GM15510 (cell line): ENCODE data around the gene UGT1A10.

Source experiments
- POLR2A ChIP-seq: IDR thresholded peaks from 3 replicates; pipeline ENCODE4 v1.6.1; 2011; ENCODE audit warnings: borderline replicate concordance; ENCODE audit not compliant: insufficient read length; ENCODE audit errors: extremely low read depth

Gene UGT1A10

GRCh38 chr2:233799716-233800115 lies 163.5 kb downstream of the UGT1A10 start:
- no peak for TF ChIP-seq POLR2A

DNA sequence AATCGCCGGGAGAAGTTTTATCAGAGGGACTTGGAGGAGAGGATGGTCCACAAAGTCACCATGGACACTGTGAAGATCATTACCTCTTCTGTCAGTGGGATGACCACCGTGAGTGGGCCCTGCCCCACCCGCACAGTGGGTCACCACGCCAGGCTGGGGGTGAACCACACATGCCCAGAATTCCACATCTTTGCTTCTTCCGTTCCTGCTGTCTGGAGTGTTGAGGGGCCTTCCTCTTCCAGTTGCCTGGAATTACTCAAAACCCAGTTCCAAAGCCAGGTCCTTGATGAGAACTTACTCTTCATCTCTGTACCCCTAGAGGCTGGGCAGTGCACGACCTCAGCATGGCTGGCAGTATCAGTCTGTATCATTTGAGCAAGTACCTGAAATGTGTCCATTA lies 164.0 kb downstream of the UGT1A10 start:
- no peak for TF ChIP-seq POLR2A

DNA sequence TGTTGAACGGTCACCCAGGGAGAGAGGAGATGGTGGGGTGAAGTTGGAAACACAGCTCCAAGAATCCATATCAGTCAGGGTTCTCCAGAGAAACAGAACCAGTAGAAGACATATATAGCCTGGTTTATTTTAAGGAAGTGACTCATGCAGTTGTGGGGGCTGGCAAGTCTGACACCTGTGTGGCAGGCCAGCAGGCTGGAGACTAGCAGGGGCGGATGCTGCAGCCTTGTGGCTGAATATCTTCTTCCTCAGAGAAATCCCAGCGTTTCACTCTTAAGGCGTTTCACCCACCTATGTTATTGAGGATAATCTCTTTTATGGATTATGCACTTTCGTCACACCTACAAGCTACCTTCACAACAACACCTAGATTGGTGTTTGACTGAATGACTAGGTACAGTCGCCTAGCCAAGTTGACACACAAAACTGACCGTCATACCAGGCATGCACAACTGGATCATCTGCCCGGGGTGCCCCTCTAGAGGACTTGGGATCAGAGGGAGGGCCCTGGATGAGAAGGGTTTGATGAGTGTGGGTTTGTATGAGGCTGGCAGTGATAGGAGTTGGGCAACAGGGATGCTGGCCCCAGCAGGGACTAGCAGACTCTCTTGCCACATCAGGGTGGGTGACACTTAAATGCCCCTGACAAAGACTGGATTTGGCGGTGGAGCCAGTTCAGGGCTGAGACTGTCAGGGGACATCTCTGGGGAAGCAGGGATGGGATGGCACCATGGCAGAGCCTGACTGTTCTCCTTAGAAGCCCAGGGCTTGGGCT lies 165.3 kb downstream of the UGT1A10 start:
- TF ChIP-seq POLR2A, result no peak

- no peak for TF ChIP-seq POLR2A
Observed at GRCh38 chr2:233802132-233802815, 166.0 kb downstream of the UGT1A10 start.

GRCh38 chr2:233803292-233803911 lies 167.2 kb downstream of the UGT1A10 start:
- no peak for TF ChIP-seq POLR2A

GRCh38 chr2:233803994-233804393 lies 167.7 kb downstream of the UGT1A10 start:
- no peak for TF ChIP-seq POLR2A

DNA sequence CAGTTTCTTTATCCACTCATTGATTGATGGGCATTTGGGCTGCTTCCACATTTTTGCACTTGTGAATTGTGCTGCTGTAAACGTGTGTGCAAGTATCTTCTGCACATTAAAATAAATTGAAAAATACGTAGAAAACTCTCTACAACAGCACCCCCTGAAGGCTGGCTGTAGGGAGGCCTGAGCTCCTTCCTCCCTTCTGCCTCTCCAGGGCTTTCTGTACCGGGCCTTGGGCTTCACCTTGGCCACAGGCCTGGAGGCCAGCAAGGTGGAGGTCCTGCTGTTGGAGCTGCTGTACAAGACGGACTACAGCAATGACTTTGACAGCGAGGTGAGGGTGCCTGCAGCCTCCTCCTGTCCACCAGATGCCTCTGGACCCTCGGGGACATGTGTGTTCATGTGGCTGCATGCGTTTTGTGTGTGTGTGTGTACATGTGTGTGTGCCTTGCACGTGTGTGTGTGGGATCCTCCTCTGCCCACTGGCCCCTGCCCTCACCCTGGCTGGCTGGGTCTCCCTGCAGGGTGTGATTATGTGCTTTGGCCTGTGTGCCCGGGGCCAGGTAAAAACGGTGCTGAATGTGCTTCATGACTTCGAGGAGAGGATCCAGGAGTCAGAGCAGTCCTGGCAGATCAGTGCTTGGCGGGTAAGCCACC lies 171.1 kb downstream of the UGT1A10 start:
- TF ChIP-seq POLR2A, result no peak

DNA sequence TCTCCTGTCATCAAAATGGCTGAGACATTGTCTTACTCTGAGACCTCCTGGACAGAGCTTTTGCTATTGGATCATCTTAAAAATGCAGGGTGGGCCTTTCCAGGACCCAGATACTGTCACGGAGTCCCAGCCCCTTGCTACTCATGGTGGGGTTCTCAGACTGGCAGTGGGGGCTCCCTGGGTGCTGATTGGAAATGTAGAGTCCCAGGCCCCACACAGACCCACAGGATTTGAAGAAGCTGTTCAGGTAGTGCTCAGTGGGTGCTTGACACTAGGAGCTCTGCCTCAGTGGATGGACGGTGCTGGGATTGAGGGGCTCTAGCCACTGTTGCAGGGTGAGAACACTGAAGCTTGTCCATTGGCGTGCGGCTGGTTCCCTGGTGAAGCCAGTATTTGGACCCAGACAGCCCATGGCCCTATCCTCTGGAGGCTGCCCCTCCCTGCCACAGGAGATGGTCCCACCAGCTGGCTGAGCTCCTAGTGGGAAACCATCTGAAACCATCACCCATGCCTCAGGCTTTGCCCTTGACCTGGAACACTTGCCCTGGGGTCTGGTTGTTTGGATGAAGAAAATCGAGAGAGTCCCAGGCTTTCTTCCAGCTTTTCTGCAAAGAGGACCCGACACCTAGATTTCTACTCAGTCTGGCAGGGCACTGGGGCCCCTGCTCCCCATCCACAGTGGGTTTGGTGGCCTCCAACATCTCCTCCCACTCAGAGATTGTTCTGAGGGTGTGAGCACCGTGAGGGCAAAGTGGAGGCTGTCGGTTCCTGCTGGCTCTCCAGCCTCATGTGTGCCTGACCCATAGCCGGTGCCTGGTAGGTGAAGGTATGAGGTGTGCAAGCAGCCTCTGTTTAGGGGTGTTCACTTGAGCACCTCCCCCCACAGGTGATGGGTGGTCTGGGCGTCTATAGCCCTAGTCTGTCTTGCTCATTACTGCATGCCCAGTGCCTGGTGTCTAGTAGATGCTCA lies 172.0 kb downstream of the UGT1A10 start:
- no peak for TF ChIP-seq POLR2A

- no peak for TF ChIP-seq POLR2A
Observed at GRCh38 chr2:233810385-233810784, 174.1 kb downstream of the UGT1A10 start.

GRCh38 chr2:233811087-233811486 lies 174.8 kb downstream of the UGT1A10 start:
- no peak for TF ChIP-seq POLR2A

- TF ChIP-seq POLR2A, result no peak
Observed at GRCh38 chr2:233811732-233812131, 175.5 kb downstream of the UGT1A10 start.

DNA sequence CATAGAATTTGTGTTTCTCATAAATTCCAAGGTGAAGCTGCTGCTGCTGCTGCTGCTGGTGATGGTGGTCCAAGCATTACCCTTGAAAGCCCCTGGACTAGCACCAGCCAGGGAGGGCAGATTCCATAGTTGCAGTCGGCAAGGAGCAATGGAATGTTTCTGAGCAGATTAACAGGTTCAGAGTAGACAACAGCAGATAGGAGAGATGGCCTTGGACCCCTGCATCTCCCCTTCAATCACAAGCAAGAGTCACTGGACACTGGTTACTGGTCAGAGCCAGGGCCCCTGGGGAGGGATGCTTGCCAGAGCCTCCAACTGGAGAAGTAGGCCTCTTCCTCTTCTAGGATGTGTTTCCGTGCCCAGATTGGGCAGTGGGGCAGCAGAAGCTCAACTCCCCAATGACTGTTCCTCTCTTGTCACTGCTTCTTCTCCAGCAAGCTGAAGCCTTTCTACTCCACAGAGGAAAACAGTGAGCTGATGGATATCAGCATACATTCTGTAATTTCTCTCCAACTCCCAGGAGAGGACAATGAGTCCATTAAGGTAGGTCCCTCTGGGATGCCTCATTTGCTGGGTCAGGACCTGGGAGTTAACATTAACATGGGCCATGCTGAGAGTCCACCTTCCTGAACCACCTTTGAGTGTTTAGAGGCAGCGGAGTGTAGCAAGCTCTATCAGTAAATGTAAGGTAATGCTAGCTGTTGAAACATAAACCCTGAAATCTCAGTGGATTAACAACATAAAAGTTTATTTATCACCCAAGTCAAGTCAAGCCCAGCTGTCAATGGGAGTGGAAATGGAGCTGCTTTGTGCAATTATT lies 177.2 kb downstream of the UGT1A10 start:
- TF ChIP-seq POLR2A, result no peak

GRCh38 chr2:233814056-233814835 lies 178.0 kb downstream of the UGT1A10 start:
- TF ChIP-seq POLR2A, result no peak

DNA sequence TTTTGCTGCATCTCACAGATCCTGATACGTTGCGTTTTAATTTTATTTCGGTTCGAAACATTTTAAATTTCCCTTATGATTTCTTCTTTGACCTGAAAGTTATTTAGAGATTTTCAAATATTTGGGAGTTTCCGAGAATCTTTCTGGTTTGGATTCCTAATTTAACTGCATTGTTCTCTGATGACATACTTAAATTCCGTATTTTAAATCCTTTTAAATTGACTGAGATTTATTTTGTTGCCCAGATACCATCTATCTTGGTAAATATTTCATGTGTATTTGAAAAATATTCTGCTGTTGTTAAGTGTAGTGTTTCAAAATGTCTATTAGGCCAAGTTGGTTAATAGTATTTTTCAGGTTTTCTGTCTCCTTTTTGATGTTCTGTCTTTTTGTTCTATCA lies 179.6 kb downstream of the UGT1A10 start:
- no peak for TF ChIP-seq POLR2A
